BE2C (cell line): ENCODE measurements around the gene EPN1.

Source experiments
- DNase-seq: peaks from one replicate; pipeline ENCODE4 v3.0.0-alpha.2; 2020
- H3K27me3 ChIP-seq: fragments of 250-450 bp; sonication (Bioruptor Pico); 2 replicates; pipeline ENCODE4 v1.5.1; 2020; ENCODE audit warnings: mild to moderate bottlenecking
- H3K36me3 ChIP-seq: fragments of 250-450 bp; sonication (Bioruptor Pico); 2 replicates; pipeline ENCODE4 v1.5.1; 2020; ENCODE audit warnings: mild to moderate bottlenecking
- H3K4me1 ChIP-seq: fragments of 250-450 bp; sonication (Bioruptor Pico); 2 replicates; pipeline ENCODE4 v1.5.1; 2020
- H3K4me3 ChIP-seq: 2 replicates; pipeline ENCODE4 v1.5.1; 2011; ENCODE audit warnings: low read depth, low read length
- H3K9me3 ChIP-seq: fragments of 250-450 bp; sonication (Bioruptor Pico); 2 replicates; pipeline ENCODE4 v1.5.1; 2020
- TF ChIP-seq, protein P1 (sequence below): IDR thresholded peaks from 2 replicates; pipeline ENCODE4 v1.5.1; 2012; ENCODE audit warnings: mild to moderate bottlenecking, low read depth, low read length

EPN1 gene

DNA sequence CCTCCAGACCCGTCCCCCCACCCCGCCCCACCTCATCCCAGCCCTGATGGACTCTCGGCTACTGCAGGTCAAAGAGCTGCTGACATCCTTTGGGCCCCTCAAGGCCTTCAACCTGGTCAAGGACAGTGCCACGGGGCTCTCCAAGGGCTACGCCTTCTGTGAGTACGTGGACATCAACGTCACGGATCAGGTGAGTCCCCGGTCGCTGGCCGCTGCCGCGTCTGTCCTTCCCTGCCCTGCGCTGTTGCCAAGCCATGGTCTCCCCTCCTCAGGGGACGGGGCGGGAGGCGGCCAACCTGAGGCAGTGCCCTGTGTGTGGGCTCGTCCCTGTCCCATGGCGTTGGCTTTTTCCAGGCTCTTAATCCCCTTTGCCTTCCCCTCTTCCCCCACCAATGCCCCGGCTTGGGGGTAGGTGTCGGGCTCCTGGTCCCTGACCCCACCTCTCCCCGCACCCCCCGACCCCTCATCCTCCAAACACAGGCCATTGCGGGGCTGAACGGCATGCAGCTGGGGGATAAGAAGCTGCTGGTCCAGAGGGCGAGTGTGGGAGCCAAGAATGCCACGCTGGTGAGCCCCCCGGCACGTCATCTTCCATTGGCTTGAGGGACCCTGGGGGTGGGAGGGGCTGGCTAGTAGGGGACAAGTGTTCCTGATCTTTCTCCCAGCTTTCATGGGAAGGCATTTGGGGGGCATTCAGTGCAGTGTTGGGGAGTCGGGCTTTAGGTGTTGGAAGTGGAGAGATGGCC lies 6.2 kb upstream of the EPN1 start:
- no peaks in the 10 kb centered on the region for H3K27me3 ChIP-seq
- DNase-seq, result no peak
- H3K9me3 ChIP-seq, result no peaks in the 10 kb centered on the region
- H3K36me3 ChIP-seq, result peaks cover 77% of the 10 kb centered on the region
- TF ChIP-seq, protein P1, sequence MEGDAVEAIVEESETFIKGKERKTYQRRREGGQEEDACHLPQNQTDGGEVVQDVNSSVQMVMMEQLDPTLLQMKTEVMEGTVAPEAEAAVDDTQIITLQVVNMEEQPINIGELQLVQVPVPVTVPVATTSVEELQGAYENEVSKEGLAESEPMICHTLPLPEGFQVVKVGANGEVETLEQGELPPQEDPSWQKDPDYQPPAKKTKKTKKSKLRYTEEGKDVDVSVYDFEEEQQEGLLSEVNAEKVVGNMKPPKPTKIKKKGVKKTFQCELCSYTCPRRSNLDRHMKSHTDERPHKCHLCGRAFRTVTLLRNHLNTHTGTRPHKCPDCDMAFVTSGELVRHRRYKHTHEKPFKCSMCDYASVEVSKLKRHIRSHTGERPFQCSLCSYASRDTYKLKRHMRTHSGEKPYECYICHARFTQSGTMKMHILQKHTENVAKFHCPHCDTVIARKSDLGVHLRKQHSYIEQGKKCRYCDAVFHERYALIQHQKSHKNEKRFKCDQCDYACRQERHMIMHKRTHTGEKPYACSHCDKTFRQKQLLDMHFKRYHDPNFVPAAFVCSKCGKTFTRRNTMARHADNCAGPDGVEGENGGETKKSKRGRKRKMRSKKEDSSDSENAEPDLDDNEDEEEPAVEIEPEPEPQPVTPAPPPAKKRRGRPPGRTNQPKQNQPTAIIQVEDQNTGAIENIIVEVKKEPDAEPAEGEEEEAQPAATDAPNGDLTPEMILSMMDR, result no peak
- peaks cover 5% of the 10 kb centered on the region; the same call in 1 of the 2 replicates for H3K4me1 ChIP-seq
- no peak overlapping the region for H3K4me3 ChIP-seq

DNA sequence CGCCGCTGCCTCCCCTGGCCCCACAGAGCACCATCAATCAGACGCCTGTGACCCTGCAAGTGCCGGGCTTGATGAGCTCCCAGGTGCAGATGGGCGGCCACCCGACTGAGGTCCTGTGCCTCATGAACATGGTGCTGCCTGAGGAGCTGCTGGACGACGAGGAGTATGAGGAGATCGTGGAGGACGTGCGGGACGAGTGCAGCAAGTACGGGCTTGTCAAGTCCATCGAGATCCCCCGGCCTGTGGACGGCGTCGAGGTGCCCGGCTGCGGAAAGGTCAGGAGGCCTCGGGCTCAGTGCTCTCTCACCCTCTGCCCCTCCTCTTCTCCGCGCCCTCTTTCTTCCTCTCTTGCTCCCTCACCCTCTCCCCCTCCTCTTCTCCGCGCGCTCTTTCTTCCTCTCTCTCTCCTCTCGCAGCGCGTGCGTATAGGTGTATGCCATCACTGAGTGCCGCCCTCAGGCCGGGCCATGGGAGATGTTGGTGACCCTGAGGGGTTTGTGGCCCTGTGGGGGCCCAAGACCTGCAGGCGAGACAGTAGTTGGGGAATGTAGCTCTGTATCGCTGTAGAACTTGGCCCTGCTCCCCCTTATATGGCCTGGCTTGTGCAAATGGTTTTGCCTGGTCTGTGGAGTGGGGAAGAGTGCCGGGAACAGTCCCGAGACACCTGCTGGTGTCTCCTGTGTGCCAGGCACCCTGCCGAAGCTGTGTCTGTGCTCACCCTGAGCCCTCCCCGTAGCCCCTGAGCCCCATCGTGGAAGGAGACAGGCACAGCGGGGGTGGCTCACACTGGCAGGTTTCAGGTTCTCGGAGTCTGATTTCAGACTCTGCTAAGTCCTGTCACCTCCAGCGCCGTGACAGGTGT lies 5.4 kb upstream of the EPN1 start:
- Histone ChIP-seq H3K4me1 (peaks cover 5% of the 10 kb centered on the region; the same call in 1 of the 2 replicates), H3K4me3 (no peak overlapping the region), H3K9me3 (no peaks in the 10 kb centered on the region), H3K36me3 (peaks cover 73% of the 10 kb centered on the region), H3K27me3 (no peaks in the 10 kb centered on the region)
- DNase-seq, result no peak
- TF ChIP-seq, protein P1, result no peak

DNA sequence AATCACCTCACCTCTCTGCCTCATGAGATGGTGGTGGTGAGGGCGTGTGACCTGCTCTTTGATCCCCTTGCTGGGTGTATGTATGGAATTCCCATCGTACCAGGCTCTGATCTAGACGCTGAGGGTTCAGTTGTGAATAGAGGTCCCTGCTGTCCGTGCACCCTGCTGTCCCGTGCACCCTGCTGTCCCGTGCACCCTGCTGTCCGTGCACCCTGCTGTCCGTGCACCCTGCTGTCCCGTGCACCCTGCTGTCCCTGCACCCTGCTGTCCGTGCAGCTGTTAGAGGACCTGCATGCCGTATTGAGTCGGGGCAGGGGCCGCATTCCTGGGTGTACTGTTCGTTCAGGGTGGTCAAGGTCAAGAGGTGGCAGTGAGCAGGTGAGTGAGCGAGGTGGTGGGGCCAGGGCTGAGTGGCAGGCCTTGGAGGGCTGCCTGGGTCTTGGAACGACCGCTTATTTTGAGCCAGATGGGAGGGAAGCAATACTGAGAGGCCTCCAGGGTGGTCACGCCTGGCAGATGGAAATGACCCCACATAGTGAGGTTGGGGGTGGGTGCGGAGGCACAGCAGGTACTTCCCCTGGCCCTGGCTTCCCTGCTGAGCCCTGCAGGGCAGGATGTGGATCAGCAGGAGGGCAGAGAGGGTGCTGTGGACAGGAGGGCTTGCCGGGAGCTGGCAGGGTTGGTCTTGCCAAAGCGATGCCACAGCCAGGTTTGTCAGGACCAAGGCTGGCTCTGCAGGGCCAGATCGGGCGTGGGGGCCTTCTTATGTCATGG lies 4.6 kb upstream of the EPN1 start:
- Histone ChIP-seq H3K4me1 (peaks cover 5% of the 10 kb centered on the region; the same call in 1 of the 2 replicates), H3K27me3 (no peaks in the 10 kb centered on the region), H3K9me3 (no peaks in the 10 kb centered on the region), H3K36me3 (peaks cover 70% of the 10 kb centered on the region), H3K4me3 (no peak overlapping the region)
- TF ChIP-seq, protein P1, result no peak
- peak; percentile 49 for DNase-seq

DNA sequence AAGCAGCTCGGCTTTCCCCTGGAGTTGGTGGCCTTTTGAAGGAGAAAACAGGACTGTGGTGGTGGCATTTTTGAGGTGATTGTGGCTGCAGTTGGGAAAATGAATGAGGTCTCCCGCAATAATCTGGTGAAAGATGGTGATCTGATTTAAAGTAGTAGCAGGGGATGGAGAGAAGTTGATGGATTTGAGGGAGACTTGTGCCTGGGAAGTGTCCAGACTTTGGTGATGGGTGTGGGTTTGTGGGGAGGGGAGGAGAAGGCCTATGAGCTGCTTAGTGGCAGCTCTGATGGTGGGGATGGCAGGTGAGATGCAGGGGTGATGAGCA lies 4.0 kb upstream of the EPN1 start:
- H3K4me3 ChIP-seq, result no peak overlapping the region
- no peak for DNase-seq
- no peaks in the 10 kb centered on the region for H3K9me3 ChIP-seq
- H3K4me1 ChIP-seq, result peaks cover 5% of the 10 kb centered on the region
- no peaks in the 10 kb centered on the region for H3K27me3 ChIP-seq
- H3K36me3 ChIP-seq, result peaks cover 64% of the 10 kb centered on the region
- TF ChIP-seq, protein P1, result no peak

DNA sequence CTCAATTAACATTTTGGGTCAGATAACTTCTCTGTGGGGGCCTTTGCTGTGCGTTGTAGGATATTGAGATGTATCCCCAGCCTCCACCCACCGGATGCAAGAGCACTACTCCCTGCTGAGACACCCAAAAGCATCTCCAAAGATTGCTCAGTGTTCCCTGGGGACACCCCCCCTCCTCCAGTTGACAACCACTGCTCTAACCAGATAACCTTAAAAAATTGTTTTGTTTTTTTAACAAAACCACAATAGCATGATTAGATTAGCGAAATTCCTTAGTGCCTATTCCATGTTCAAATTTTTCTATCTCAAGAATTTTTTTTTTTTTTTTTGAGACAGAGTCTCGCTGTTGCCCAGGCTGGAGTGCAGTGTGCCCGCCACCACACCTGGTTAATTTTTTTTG lies 2.6 kb upstream of the EPN1 start:
- no peak for DNase-seq
- Histone ChIP-seq H3K4me1 (peaks cover 13% of the 10 kb centered on the region), H3K27me3 (no peaks in the 10 kb centered on the region), H3K9me3 (no peaks in the 10 kb centered on the region), H3K36me3 (peaks cover 51% of the 10 kb centered on the region), H3K4me3 (no peak overlapping the region)
- TF ChIP-seq, protein P1, result no peak
